ENCODE results near the gene LRRC18. TPM values are rescaled to one million over a fixed set of nuclear protein-coding genes. Genes with fewer than 3 reads are reported as not detected.

The LRRC18 gene
- total and polyA plus RNA-seq, 2 donors from 2014 or later: not detected

DNA sequence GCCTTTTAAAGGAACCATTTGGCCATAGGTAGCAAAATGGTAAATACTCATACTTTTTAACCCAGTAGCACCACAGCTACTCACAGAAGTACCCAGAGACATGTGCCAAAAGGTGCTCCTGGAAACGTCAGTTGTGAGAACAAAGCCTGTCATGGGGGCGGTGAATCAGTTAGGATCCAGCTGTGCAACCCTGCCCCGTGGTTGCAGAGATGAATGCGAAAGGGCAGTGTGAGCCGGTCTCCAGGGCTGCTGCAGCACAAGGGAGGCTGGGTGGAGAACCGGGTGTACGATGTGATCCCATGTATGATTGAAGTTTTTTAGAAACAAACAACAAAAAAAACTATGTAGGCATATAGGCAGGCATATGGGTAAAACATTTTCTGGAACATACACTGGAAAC lies 1.3 kb upstream of the LRRC18 start:
- peak in 1 of 5 donors; percentile 19 for DNase-seq
- no peak for TF ChIP-seq CTCF (IDR thresholded peaks at IDR 0.05; ENCODE audit: borderline replicate concordance, extremely low read depth, insufficient read depth)
- no peaks in the 10 kb centered on the region for H3K9me3 ChIP-seq (ENCODE audit: control insufficient read depth in 2 of 3, insufficient read depth in 1 of 3, low read length in 3 of 3)
- H3K27me3 ChIP-seq (ENCODE audit: control insufficient read depth, insufficient read depth, low read length): no peaks in the 10 kb centered on the region
- intact Hi-C loops (cut with DNase I): no loop called here
- H3K27ac ChIP-seq (ENCODE audit: low read depth in 2 of 2, low read length in 2 of 2): no peak overlapping the region
- no peaks in the 10 kb centered on the region for H3K36me3 ChIP-seq (ENCODE audit: control insufficient read depth in 2 of 3, insufficient read depth in 3 of 3, low read length in 3 of 3)
- no peak overlapping the region for H3K9ac ChIP-seq (ENCODE audit: low read length in 3 of 3)
- no peaks in the 10 kb centered on the region for H3K4me1 ChIP-seq (ENCODE audit: control insufficient read depth in 2 of 3, insufficient read depth in 2 of 3, low read depth in 1 of 3, low read length in 3 of 3)
- no peak for FAIRE-seq
- no peak overlapping the region for H3K4me3 ChIP-seq (ENCODE audit: low read length in 3 of 3)

- H3K9me3 ChIP-seq (ENCODE audit: control insufficient read depth in 2 of 3, insufficient read depth in 1 of 3, low read length in 3 of 3): no peaks in the 10 kb centered on the region
- H3K4me3 ChIP-seq (ENCODE audit: low read length in 3 of 3): no peak overlapping the region
- intact Hi-C loops (cut with DNase I): no loop called here
- no peak for FAIRE-seq
- DNase-seq: peak in 1 of 5 donors; percentile 4
- no peaks in the 10 kb centered on the region for H3K4me1 ChIP-seq (ENCODE audit: control insufficient read depth in 2 of 3, insufficient read depth in 2 of 3, low read depth in 1 of 3, low read length in 3 of 3)
- no peak for TF ChIP-seq CTCF (IDR thresholded peaks at IDR 0.05; ENCODE audit: borderline replicate concordance, extremely low read depth, insufficient read depth)
- no peak overlapping the region for H3K27ac ChIP-seq (ENCODE audit: low read depth in 2 of 2, low read length in 2 of 2)
- no peaks in the 10 kb centered on the region for H3K27me3 ChIP-seq (ENCODE audit: control insufficient read depth, insufficient read depth, low read length)
- H3K36me3 ChIP-seq (ENCODE audit: control insufficient read depth in 2 of 3, insufficient read depth in 3 of 3, low read length in 3 of 3): no peaks in the 10 kb centered on the region
- H3K9ac ChIP-seq (ENCODE audit: low read length in 3 of 3): no peak overlapping the region
These were observed 732 bp upstream of the LRRC18 start for GRCh38 chr10:48940372-48940771.

DNA sequence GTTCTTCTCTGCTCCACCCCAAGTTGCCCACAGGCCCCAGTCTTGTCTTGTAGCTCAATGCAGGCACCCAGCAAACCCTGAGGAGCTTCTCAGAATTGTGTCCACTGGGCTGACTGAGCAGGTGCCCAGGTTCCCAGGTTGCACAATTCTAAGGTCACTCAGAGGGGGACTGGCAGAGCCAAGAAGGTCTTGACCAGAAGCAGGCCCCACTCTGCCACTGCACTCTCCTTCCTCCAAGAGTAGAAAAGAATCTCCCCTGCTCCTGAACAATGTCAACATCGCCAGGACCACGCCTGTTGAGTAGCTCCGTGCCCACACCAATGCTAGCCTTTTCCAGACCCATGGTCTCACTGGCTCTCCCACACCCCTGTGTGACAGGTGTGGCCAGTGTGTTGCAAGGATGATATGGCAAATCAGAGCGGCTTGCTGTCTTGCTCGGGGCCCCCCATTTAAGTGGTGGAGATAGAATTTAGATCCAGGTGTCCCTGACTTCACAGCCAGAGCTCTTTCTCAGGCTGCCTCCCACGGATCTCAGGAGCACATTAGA lies 577 bp downstream of the LRRC18 start:
- DNase-seq (peak in 1 of 5 donors; percentile 18), FAIRE-seq (no peak)
- TF ChIP-seq CTCF (IDR thresholded peaks at IDR 0.05; ENCODE audit: borderline replicate concordance, extremely low read depth, insufficient read depth): no peak
- Histone ChIP-seq H3K4me1 (ENCODE audit: control insufficient read depth in 2 of 3, insufficient read depth in 2 of 3, low read depth in 1 of 3, low read length in 3 of 3) (no peaks in the 10 kb centered on the region), H3K4me3 (ENCODE audit: low read length in 3 of 3) (no peak overlapping the region), H3K27me3 (ENCODE audit: control insufficient read depth, insufficient read depth, low read length) (no peaks in the 10 kb centered on the region), H3K36me3 (ENCODE audit: control insufficient read depth in 2 of 3, insufficient read depth in 3 of 3, low read length in 3 of 3) (no peaks in the 10 kb centered on the region), H3K9ac (ENCODE audit: low read length in 3 of 3) (no peak overlapping the region), H3K27ac (ENCODE audit: low read depth in 2 of 2, low read length in 2 of 2) (no peak overlapping the region), H3K9me3 (ENCODE audit: control insufficient read depth in 2 of 3, insufficient read depth in 1 of 3, low read length in 3 of 3) (no peaks in the 10 kb centered on the region)
- intact Hi-C loops (cut with DNase I): no loop called here

DNA sequence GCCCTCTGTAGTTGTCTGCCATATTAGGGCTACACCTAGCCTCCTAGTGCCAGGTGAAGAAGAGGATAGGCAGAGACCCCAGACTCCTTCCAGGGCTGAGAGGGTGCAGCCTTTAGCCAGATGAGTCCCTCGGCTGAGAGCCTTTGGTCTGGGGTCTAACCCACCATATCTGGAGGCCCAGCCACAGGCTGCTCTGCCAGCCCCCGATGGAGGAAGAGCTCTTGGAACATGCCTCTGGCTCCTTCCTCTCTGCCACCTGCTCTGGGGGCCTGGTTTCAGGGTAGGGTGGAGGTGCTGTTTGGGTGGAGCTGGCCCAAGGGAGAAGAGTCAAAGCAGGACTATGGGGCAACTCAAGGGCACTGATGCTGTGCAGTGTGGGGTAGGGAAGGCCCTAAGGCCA lies 1.4 kb downstream of the LRRC18 start:
- TF ChIP-seq CTCF (IDR thresholded peaks at IDR 0.05; ENCODE audit: borderline replicate concordance, extremely low read depth, insufficient read depth): no peak
- DNase-seq (peak in 1 of 5 donors; percentile 2), FAIRE-seq (no peak)
- no peak overlapping the region for H3K27ac ChIP-seq (ENCODE audit: low read depth in 2 of 2, low read length in 2 of 2)
- no peak overlapping the region for H3K4me3 ChIP-seq (ENCODE audit: low read length in 3 of 3)
- no peaks in the 10 kb centered on the region for H3K36me3 ChIP-seq (ENCODE audit: control insufficient read depth in 2 of 3, insufficient read depth in 3 of 3, low read length in 3 of 3)
- H3K4me1 ChIP-seq (ENCODE audit: control insufficient read depth in 2 of 3, insufficient read depth in 2 of 3, low read depth in 1 of 3, low read length in 3 of 3): no peaks in the 10 kb centered on the region
- no peaks in the 10 kb centered on the region for H3K27me3 ChIP-seq (ENCODE audit: control insufficient read depth, insufficient read depth, low read length)
- intact Hi-C loops (cut with DNase I): no loop called here
- no peak overlapping the region for H3K9ac ChIP-seq (ENCODE audit: low read length in 3 of 3)
- H3K9me3 ChIP-seq (ENCODE audit: control insufficient read depth in 2 of 3, insufficient read depth in 1 of 3, low read length in 3 of 3): no peaks in the 10 kb centered on the region
